HL-60 (cell line): ENCODE results near the gene CHID1.

Source experiments
- DNase-seq, 2 experiments: peaks; one replicate each; pipeline ENCODE4 v3.0.0-alpha.2; 2010 to 2020; ENCODE audit warnings: low read depth in 1 of 2, low spot score in 1 of 2
- H3K27ac ChIP-seq: fragments of 250-450 bp; sonication (Bioruptor Pico); replicated peaks from 2 replicates; pipeline ENCODE4 v1.5.1; 2020; ENCODE audit warnings: mild to moderate bottlenecking, moderate library complexity
- H3K27me3 ChIP-seq: fragments of 250-450 bp; sonication (Bioruptor Pico); 2 replicates; pipeline ENCODE4 v1.5.1; 2021; ENCODE audit warnings: mild to moderate bottlenecking, moderate library complexity; ENCODE audit not compliant: insufficient read depth, poor library complexity, severe bottlenecking
- H3K4me3 ChIP-seq: replicated peaks from 2 replicates; pipeline ENCODE4 v1.5.1; 2011; ENCODE audit warnings: mild to moderate bottlenecking, control low read depth, low read length; ENCODE audit not compliant: insufficient read depth
- GABPA ChIP-seq: IDR thresholded peaks from 2 replicates; pipeline ENCODE4 v1.6.1; 2012; ENCODE audit warnings: low read depth
- POLR2AphosphoS5 ChIP-seq: IDR thresholded peaks from 2 replicates; pipeline ENCODE4 v1.6.1; 2012; ENCODE audit warnings: low read depth
- SPI1 ChIP-seq: IDR thresholded peaks from 2 replicates; pipeline ENCODE4 v1.6.1; 2012; ENCODE audit warnings: low read depth, mild to moderate bottlenecking, borderline replicate concordance
- TF ChIP-seq, protein P1 (sequence below): IDR thresholded peaks from one replicate; pipeline ENCODE4 v1.5.1; 2011; ENCODE audit warnings: low read length, control low read depth, inconsistent platforms; ENCODE audit not compliant: insufficient read depth
- TF ChIP-seq, protein P2 (sequence below): IDR thresholded peaks from 2 replicates; pipeline ENCODE4 v1.6.1; 2012; ENCODE audit warnings: low read depth; ENCODE audit not compliant: insufficient replicate concordance

The CHID1 gene

DNA sequence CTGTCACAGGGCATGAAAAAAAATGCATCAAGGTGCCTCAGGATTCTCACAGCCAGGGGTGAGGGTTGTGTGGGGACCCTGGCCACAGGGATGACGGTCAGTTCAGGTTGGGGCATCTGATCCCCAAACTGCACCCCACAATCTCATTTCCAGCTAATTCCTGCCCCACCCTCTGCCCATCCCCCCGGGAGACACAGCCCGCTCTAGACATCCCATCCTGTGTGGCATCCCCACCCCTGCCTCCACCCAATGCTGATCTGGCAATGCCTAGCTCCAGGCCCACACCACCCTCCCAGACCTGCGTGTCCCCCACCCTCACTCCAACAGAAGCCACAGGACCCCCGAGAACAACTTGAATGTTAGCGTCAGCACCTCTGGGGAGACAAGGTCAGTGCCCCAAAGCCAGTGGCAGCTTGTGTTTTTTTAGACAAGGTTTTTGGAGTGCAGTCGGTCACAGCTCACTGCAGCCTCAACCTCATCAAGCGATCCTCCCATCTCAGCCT lies 42.7 kb downstream of the CHID1 start:
- Histone ChIP-seq H3K4me3 (no peak overlapping the region), H3K27me3 (peaks cover 1% of the 10 kb centered on the region), H3K27ac (no peak overlapping the region)
- no peak for DNase-seq
- TF ChIP-seq, protein P1, sequence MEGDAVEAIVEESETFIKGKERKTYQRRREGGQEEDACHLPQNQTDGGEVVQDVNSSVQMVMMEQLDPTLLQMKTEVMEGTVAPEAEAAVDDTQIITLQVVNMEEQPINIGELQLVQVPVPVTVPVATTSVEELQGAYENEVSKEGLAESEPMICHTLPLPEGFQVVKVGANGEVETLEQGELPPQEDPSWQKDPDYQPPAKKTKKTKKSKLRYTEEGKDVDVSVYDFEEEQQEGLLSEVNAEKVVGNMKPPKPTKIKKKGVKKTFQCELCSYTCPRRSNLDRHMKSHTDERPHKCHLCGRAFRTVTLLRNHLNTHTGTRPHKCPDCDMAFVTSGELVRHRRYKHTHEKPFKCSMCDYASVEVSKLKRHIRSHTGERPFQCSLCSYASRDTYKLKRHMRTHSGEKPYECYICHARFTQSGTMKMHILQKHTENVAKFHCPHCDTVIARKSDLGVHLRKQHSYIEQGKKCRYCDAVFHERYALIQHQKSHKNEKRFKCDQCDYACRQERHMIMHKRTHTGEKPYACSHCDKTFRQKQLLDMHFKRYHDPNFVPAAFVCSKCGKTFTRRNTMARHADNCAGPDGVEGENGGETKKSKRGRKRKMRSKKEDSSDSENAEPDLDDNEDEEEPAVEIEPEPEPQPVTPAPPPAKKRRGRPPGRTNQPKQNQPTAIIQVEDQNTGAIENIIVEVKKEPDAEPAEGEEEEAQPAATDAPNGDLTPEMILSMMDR = no peak
- TF ChIP-seq, protein P2, sequence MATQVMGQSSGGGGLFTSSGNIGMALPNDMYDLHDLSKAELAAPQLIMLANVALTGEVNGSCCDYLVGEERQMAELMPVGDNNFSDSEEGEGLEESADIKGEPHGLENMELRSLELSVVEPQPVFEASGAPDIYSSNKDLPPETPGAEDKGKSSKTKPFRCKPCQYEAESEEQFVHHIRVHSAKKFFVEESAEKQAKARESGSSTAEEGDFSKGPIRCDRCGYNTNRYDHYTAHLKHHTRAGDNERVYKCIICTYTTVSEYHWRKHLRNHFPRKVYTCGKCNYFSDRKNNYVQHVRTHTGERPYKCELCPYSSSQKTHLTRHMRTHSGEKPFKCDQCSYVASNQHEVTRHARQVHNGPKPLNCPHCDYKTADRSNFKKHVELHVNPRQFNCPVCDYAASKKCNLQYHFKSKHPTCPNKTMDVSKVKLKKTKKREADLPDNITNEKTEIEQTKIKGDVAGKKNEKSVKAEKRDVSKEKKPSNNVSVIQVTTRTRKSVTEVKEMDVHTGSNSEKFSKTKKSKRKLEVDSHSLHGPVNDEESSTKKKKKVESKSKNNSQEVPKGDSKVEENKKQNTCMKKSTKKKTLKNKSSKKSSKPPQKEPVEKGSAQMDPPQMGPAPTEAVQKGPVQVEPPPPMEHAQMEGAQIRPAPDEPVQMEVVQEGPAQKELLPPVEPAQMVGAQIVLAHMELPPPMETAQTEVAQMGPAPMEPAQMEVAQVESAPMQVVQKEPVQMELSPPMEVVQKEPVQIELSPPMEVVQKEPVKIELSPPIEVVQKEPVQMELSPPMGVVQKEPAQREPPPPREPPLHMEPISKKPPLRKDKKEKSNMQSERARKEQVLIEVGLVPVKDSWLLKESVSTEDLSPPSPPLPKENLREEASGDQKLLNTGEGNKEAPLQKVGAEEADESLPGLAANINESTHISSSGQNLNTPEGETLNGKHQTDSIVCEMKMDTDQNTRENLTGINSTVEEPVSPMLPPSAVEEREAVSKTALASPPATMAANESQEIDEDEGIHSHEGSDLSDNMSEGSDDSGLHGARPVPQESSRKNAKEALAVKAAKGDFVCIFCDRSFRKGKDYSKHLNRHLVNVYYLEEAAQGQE = no peak

DNA sequence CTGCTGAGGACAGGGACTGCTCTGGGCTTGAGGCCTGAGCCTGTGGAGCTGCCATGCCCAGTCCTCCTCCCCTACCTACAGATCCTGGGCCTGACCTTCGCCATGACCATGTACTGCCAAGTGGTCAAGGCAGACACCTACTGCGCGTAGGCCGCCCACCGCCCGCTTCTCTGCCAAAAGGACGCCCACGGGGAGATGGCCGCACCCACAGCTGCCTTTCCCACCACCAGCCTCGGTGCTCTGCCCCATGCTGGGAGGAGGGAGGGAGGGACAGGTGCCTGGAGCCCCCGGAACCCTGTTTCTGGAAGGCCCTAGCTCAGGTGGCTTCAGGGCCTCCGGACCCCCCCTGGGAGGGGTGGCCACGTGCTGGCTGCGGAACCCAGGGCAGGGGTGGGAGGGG lies 44.1 kb downstream of the CHID1 start:
- DNase-seq = no peak

DNA sequence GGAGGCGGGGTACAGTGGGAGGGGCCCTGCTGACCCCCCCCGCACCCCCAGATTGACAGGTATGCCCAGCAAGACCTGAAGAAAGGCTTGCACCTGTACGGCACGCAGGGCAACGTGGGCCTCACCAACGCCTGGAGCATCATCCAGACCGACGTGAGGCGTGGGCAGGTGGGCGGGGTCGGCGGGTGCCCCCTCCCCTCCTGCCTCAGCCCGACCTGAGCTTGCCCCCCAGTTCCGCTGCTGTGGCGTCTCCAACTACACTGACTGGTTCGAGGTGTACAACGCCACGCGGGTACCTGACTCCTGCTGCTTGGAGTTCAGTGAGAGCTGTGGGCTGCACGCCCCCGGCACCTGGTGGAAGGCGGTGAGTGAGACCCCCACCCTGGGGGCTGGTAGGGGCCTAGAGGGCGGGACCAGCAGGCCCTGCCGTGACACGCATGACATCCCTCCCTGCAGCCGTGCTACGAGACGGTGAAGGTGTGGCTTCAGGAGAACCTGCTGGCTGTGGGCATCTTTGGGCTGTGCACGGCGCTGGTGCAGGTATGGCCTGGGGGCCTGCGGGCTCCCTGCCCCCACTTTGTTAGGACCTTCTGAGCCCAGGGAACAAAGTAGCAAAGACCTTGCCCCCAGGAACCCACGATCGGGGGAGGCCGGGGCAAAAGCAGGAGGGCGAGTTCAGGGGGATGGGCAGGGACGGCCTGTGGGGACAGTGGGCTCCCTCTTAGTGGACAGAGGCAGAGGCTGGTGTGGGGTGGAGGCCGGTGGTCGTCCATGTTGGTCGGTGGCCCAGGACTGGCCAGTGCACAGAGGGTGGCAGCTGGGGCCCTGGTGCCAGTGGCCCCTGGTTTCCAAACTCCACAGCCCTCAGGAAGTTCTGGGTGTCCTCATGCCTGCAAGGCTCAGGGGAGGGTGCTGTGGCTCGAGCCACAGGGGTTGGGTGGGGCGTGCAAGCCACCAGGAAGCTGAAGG lies 44.9 kb downstream of the CHID1 start:
- peaks cover 2% of the 10 kb centered on the region for H3K27me3 ChIP-seq
- no peak overlapping the region for H3K4me3 ChIP-seq
- no peak overlapping the region for H3K27ac ChIP-seq
- no peak for DNase-seq
- TF ChIP-seq, protein P1 = no peak
- TF ChIP-seq POLR2AphosphoS5 = 0 out of 2 replicates have a peak, but pooled peaks have one; percentile 13

More for the DNA sequence above, 44.1 kb downstream of the CHID1 start:
- Histone ChIP-seq H3K27me3 (peaks cover 2% of the 10 kb centered on the region), H3K4me3 (no peak overlapping the region), H3K27ac (no peak overlapping the region)
- TF ChIP-seq, protein P1 = no peak
- no peak for TF ChIP-seq SPI1
- TF ChIP-seq POLR2AphosphoS5 = peak; percentile 44; the same call in 1 of the 2 replicates
- TF ChIP-seq, protein P2 = no peak
- TF ChIP-seq GABPA = no peak

DNA sequence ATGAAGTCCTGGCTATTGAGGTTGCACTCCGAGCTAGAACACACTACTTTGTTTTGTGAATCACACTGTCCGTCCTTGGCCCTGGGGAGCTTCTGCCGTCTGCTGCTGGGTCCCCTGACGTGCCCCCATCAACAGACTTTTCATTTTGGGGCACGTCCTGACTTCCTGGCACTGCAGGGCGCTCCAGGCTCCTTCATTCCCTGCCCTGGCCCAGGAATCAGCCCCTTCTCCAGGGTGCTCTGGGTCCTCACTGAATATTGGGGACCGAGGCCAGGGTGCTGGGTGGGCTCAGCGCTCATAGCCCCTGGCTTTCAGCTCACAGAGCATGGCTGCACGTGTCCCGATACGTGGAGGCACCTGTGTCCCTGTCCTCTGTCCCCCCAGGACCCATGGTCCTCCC lies 45.7 kb downstream of the CHID1 start:
- TF ChIP-seq SPI1 (no peak), GABPA (no peak)
- H3K27me3 ChIP-seq = peaks cover 2% of the 10 kb centered on the region
- H3K4me3 ChIP-seq = no peak overlapping the region
- DNase-seq = no peak
- H3K27ac ChIP-seq = no peak overlapping the region
